DMS153 (cell line): ENCODE measurements around the gene RASA3.
A peak's percentile ranks its signal among the peaks of the same experiment; 100 is the strongest.
"Not testable (repeated sequence)": the region's sequence is repeated elsewhere in the genome, so short reads cannot be mapped to it uniquely, and the experiment has no call there.

Source experiments
- DNase-seq: peaks from one replicate; lab custom pipeline; 2025; lab: John Stamatoyannopoulos, UW

The RASA3 gene

DNA sequence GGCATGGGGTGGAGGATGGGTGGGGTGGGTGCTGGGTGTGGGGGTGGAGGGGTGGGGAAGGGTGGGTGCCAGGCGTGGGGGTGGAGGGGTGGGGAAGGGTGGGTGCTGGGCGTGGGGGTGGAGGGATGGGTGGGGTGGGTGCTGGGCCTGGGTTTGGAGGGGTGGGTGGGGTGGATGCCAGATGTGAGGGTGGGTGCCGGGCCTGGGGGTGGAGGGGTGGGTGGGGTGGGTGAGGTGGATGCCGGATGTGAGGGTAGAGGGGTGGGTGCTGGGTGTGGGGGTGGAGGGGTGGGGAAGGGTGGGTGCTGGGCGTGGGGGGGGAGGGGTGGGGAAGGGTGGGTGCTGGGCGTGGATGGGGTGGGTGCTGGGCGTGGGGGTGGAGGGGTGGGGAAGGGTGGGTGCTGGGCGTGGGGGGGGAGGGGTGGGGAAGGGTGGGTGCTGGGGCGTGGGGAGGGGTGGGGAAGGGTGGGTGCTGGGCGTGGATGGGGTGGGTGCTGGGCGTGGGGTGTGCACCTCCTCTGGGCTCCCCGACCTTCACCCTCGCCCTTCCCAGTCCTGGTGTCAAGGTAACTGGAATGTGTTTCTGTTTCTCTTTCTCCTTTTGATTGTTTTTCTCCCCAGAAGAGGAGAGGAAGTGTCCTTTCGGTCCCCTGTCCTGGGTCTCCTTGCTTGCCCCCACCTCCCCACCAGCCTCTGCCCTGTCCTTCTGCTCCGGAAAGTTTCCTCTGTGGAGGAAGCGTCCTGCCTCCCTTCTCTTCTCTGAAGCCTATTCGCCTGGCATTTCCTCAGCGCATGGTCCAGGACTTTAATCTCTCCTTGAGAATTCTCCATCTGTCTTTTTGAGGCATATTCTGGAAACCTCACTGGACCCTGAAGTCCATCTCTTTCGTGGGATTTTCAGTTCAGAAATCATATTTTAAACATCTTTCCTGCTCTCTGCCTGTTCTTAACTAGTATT lies 23.8 kb upstream of the RASA3 start:
- DNase-seq, result no peak

DNA sequence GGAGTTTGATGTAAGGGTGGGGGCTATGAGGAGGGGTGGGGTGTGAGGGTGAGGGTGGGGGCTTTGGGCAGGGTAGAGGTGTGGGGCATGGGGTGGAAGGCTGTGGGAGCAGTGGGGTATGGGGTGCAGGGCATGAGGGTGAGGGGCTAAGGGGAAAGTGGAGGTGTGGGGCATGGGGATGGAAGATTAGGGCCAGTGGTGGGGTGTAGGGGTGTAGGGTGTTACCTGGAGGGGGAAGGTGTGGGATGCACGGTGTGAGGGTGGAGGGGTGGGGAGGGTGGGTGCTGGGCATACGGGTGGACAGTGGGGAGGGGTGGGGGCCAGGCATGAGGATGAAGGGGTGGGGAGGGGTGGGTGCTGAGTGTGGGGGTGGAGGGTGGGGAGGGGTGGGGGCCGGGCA lies 22.9 kb upstream of the RASA3 start:
- DNase-seq, result no peak

DNA sequence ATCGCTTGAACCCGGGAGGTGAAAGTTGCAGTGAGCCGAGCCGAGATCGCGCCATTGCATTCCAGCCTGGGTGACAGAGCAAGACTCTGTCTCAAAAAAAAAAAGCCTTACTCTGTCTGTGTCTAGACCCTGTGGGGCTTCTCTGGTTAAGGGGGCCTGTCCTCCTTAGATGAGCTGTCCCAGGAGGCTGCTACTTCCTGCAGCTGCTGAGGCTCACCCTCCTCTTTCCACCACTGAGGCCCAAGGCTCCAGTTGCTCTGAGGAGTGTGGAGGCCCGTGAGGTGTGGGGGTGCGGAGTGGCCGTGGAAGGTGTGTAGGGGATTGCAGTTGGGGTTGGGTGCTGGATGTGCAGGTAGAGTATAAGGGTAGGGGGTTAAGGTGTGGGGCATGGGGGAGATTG lies 22.1 kb upstream of the RASA3 start:
- no peak for DNase-seq

DNA sequence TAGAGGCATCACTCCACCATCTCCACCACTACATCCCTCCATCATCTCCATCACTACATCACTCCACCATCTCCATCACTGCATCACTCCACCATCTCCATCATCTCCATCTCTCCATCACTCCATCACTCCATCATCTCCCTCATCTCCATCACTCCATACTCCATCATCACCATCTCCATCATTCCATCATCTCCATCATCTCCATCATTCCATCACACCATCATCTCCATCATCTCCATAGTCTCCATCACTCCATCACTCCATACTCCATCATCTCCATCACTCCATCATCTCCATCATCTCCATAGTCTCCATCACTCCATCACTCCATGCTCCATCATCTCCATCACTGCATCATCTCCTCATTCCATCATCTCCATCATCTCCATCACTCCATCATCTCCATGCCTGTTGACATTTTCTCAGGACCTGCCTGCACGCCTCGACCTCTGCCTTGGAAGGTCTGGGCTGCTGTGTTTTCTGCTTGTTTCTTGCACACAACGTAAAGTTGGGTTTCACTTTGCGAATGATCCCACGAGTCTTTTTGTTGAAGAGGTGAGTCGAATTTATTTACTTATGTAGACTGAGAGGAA lies 21.2 kb upstream of the RASA3 start:
- no peak for DNase-seq

DNA sequence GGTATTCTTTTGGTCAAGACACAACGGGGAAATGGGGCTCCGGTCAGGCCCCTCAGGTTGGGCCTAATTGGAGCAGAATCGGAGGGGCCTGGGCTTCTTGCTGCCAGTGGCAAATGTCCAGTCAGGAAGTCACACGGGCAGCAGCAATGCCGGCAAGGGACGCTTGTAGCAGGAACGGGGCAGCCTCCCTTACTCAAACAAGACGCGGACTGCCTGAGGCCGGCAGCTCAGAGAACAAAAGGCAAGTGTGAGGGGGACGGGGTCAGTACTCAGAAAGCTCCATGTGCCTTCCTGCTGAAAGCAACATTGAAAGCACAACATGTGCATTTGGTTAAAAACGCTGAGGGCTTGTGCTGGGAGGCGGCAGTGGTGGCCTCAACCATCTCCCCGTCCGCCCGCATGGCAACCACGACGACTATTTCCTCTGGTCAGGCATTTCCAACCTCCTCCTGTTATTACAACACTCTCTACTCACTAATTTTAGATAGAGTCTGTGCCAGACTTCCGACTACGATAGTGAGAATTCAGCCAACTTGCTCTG lies 20.5 kb upstream of the RASA3 start:
- no peak for DNase-seq

DNA sequence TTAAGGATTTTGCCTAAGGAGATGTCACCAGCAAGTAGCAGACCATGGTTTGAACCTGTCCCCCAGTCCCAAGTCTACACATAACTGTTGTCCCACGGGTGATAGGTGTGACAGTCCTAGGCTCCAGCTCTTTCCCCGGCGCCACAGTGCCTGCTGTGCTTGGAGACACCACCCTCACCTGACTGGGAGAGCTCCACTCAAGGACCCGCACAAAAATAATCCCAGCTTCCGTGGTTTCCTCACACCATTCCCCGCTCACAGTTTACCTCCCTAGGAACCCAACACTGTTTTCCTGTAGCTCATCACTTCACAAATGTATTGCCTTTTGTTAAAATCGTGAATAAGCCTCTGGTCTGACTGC lies 19.8 kb upstream of the RASA3 start:
- DNase-seq, result no peak

DNA sequence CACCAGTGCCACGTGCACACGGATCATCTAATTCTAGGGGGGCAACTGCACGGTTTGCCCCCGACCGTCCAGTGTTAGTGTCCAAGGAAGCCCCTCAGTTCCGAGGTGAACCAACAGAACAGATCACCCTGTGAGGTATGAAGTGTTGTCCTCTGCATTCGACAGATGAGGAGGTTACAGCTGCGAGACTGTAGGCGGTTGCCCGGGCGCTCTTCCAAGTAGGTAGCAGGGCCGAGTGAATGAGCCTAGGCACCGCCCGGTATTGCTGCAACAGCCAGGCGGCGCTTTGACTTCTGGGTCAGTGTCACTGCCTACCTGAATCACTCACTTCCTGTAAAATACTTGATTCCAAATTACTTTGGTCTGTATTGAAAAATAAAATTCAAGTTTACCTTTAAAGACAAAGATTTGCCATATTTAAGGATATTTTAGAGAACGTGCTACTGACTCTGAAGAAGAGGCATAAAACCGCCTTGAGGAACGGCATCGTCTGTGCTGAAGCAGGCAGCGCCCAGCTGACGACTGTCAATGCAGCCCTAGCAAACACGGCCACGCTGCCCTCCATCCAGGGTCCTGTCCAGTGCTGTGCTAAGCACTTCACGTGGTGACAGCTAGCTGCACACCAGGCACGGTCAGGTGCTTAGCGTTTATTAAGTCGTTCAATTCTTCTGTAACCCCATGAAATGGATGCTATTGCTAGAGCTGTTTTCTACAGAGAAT lies 19.3 kb upstream of the RASA3 start:
- DNase-seq, result peak; percentile 75

DNA sequence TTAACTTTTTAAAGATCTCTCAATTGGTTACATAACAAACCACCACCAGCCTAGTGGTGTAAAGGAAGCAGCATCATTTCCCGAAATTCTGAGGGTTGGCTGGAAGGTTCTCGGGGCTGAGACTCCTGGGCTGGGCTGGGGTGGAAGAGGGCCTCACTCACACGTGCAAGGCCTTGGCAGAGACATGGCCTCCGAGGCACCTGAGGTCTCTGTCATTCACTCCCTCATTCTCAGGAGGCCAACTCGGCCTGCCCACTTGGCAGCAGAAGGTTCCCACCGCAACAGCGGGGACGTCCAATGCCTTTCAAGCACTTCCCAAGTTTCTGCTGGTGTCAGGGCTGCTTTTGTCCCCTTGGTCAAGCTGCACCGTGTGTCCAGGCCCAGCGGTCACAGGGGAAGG lies 18.6 kb upstream of the RASA3 start:
- DNase-seq, result no peak

DNA sequence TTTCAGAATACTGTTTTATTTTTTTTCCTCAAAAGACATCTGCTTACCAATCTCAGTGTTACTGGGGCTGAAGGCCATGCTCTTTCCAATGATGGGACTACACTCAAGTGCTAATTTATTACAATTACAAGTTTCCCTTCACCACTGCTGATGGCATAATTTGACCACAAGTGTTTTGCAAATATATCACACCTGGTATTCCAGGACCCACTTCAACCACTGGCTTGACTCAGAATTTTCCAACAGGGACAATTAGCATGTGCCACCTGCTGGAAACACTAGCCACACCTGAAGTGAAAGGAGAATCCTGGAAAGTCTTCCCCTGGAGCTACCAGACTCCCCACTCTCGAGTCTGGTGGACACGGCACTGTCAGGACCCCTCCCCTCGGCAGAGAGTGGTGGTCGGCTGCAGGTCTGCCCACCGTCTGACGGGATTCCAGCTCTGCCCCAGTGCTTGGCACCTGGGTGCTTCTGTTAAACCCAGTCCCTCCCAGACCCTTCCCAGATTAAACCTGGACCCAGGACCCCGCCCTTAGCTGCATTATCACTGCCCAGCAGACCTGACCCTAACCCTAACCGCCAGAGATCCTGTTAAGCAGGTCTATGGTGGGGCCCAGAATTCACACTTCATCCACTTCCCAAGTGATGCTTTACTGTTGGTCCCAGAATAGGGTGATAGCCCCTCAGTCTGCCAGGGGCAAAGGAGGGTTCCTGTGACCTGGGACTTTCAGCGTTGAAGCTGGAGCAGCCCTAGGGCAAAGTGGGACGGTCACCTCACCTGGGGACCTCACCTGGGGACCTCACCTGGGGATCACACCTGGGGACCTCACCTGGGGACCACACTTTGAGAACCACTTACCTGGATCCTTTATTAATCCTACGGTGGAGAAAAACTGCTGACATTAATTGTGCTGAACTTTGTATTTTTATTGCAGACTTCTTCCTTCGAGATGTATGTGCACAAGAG lies 17.6 kb upstream of the RASA3 start:
- peak; percentile 86 for DNase-seq

DNA sequence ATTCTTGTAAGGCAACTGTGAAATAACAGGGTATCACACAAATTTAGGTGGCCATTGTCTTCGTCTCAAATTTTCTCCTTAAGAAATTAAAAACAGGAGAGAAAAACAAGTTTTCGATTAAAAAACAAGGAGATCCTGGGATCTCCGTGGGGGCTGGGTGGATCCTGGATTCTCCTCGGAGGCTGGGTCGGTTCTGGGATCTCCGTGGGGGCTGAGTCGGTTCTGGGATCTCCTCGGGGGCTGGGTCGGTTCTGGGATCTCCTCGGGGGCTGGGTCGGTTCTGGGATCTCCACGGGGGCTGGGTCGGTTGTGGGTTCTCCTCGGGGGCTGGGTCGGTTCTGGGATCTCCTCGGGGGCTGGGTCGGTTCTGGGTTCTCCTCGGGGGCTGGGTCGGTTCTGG lies 16.5 kb upstream of the RASA3 start:
- DNase-seq, result not testable (repeated sequence)

DNA sequence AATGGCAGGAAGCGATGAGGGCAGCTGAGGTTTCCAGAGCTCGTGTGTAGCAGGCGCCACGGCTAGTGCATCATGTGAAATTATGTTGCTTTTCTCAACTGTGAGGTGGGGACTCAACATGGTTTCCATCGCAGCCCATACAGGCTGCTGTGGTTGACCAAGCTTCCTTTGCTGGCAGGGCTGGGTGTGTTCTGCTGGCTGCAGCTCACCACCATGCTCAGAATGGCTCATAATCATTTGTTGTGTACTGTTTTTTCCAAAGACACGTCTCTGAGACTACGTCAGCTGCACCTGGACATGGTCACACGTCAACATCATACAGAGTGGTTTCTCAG lies 16.1 kb upstream of the RASA3 start:
- peak; percentile 20 for DNase-seq

DNA sequence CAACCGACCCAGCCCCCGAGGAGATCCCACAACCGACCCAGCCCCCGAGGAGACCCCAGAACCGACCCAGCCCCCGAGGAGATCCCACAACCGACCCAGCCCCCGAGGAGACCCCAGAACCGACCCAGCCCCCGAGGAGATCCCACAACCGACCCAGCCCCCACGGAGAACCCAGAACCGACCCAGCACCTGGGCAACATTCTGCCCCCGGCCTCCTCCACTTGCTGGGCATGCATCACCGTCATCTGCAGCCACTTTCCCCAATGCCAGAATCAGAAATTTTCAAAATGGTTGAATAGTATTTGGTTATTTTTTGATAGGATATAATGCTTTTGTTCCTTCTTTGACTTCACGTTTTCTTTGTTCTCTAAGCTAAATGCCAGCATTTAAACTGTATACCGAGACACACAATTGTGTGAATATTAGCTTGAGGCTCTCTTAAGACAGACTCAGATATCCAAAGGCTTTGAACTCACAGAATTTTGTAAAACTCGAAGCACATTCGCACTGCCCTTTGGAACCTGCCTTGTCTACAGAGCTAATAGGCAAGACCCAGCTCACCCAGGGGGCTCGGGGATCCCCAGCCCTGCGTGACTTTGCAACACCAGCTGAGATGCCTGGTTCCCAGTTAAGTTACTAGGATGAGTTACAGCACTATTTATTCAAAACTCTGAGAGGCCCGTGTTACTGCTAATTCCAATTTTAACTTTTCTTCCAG lies 15.5 kb upstream of the RASA3 start:
- no peak for DNase-seq

DNA sequence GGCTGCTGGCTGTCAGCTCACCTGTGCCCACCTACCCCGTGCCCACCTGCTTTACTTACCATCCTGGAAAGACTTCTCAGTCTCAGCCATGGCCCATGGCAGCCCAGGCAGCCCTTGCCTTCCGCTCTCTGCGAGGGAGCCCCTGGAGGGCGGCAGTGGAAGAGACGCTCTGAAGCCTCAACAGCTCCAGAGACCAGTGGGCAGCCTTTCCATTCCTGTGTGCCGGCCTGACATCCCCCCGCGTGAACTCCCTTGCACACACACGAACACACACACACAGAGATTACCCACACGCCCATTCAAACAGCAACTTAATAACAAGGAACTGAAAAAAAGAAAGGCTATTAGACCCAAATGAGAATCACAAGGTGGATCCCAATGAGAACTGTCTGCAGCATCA lies 14.2 kb upstream of the RASA3 start:
- no peak for DNase-seq

DNA sequence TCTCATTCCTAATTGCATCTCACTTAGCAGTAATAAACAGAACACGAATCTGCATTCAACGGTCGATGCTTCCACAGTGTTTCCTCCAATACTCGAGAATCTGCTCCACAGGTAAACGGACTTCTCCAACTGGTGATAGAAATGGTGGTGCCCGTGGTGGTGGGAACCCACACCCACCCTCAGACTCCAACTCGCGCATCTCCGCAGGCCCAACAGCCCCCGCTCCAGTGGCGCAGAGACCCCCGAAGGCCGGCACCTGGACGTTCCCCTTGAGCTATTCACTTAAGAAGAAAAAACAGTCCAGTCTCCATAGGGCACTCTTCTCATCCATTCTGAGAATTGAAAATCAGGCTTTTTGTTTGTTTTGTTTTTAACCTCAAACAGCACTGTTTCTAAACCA lies 13.8 kb upstream of the RASA3 start:
- no peak for DNase-seq

DNA sequence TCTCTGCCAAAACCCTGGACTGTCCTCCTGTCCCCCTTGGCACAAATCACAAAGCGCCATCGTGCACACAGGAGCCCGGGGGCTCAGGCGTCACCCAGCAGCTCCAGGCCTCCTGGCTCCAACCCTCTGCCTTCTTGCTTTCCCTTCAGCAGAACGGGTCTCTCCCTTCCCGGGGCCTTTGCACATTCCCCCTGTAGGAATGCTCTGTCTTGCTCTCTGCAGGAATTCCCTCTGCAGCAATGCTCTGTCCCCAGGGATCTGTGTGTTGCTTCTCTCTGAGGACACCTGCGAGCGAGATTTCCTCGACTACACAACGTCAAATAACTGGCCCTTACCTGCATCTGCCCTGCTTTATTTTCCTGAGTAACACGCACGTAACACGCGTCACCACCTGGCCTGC lies 13.3 kb upstream of the RASA3 start:
- DNase-seq, result no peak

DNA sequence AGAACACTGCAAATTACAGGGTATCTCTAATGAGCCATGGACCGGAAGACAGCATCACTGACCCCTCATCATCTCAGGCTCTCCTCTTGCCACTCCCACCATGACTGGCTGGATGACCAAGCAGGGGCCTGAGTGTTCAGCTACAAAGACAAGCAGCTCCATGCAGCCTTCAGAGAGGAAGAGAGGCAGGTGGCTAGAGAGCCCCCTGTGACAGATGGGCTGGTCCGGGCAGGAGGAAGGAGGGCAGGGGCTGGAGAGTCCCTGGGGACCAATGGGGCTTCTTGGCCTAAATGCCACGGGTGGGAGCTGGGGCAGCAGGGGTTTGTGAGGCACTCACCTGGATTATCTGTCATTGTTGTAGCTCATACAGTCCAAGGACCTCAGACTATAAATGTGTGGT lies 12.8 kb upstream of the RASA3 start:
- no peak for DNase-seq

DNA sequence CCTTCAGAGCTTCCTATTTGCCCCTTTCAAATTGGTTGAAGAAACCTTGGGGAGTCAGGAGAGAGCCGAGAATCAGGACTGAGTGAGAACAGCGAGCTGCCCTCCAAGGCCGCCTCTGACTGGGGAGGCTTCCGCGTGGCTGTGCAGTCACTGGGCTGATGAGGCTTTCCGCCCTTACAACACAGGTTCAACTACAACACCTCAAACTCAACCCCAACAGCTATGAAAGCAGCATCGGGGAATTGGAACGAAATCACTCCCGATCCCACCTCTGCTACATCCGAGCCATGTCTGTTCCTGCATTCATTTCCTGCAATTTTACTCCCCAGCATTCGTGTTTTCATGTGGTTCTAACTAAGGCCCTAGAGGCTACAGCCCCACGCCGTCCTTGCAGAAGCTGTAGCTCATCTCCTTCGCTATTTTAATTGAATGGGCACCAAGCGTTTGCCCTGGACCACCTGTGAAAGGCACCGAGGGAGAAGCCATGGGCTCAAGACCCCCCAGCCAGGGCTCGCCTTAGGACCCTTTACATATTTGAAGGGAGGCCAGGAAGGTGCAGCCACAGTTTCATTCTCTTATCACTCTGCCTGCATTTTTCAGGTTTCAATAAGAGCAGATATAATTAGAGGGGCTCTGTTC lies 12.3 kb upstream of the RASA3 start:
- DNase-seq, result no peak

DNA sequence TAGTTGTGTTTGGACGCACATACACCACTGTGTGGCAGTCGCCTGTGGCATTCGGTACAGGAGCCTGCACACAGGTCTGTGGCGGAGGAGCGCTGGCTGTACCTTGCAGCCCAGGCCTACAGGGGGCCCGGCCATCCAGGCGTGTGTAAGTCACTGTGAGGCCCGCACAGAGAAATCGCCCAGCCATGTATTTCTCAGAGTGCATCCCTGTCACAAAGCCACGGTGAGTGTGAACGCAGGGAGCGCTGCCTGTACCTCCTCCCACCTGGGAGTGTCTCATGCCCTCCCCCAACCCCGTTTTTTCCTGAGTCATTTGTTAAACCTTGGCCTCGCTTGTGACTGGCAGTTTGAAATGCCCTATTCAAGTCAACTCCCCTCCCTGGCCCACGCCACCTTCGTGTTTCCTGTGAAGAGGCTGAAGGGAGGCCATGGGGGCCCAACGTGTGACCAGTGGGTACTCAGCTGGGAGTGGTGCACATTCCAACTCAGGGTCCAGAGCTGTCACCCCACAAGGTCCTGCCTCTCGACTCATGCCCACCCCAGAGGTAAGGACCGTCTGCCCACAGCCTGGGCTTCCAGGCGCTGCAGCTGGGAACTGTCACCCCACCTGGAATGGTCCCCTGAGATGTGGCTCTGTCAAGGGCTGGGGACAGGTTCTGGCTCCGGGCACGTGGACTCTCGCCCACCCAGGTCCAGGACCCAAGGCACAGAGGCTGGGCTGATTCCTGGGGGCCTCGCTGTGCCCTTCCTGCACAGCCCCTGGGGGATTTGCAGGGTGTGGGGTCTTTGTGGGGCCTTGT lies 11.6 kb upstream of the RASA3 start:
- DNase-seq, result no peak

DNA sequence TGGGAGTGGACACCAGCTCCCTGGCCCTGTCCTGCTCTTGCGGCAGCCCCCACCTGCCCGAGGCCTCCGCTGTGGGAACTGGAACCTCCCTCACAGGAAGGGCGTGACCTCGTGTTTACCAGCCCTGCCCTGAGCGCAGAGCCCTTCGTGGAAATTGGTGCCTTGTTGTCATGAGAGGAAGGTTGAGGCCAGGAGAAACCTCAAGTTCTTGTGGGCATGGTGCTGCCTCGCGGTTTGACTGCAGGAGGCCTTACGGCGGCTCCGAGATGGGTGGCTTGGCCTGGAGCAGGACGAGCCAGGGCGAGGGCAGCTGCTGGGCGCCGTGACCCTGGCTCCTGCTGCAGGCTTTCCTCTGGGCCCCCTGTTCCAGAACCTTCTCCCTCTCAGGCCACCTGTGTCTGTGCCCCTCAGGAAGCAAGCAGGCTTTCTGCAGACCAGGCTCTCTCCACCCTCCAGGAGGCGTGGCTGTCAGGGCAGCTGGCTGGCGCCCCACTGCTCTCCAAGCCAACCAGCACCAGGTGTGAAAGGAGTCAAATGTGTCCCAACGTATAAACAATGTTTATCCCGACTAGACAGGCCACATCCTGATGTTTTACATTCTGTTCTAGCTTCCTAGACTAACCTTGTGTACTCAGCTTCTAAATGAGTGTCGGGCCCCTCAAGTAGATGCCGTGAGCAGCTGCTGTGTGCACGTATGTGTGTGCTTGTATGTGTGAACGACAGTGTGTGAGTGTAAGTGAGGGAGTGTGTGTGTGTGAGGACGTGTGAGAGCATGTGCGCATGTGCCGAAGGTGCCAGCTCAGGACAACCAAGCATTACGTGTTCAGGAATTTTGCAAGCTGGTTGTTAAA lies 10.4 kb upstream of the RASA3 start:
- peak; percentile 92 for DNase-seq
